Cardiac fibroblast (primary cell): Measurements from ENCODE around the gene RUFY3.

Source experiments
- DNase-seq, 2 donors: peaks; one replicate each; pipeline versions ENCODE4 v3.0.0 to v3.0.0-alpha.2; 2010; ENCODE audit warnings: low read depth in 2 of 2
- H3K4me3 ChIP-seq, 2 donors: replicated peaks in 1 of 2; 1 replicate in 1 of 2; 2 replicates in 1 of 2; pipeline ENCODE4 v1.5.1; 2011; ENCODE audit warnings: low read depth in 2 of 2, low read length in 2 of 2, mild to moderate bottlenecking in 2 of 2, moderate library complexity in 1 of 2
- TF ChIP-seq, protein P1 (sequence below): IDR thresholded peaks from one replicate; pipeline ENCODE4 v1.5.1; 2011; ENCODE audit warnings: low read depth, mild to moderate bottlenecking, low read length, inconsistent platforms

The RUFY3 gene

DNA sequence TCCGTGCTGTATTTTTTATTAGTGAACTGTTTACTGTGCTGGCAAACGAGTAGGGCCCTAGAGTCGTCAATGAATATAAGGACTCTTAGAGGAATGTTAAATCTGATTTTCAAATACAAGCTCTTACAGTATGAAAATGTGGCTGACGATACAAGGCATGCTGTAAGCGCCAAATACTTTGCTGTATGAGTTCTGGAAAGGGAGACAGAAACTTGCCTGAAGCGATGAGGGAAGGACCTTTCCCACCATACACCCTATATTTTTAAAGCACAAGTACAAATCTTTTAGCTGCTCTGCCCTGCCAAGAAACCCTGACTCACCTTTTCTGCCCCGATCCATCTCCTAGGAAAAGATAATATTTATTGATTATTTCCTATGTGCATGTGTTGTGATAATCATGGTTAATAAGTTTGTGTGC is 15.7 kb upstream of the RUFY3 start:
- TF ChIP-seq, protein P1, sequence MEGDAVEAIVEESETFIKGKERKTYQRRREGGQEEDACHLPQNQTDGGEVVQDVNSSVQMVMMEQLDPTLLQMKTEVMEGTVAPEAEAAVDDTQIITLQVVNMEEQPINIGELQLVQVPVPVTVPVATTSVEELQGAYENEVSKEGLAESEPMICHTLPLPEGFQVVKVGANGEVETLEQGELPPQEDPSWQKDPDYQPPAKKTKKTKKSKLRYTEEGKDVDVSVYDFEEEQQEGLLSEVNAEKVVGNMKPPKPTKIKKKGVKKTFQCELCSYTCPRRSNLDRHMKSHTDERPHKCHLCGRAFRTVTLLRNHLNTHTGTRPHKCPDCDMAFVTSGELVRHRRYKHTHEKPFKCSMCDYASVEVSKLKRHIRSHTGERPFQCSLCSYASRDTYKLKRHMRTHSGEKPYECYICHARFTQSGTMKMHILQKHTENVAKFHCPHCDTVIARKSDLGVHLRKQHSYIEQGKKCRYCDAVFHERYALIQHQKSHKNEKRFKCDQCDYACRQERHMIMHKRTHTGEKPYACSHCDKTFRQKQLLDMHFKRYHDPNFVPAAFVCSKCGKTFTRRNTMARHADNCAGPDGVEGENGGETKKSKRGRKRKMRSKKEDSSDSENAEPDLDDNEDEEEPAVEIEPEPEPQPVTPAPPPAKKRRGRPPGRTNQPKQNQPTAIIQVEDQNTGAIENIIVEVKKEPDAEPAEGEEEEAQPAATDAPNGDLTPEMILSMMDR = no peak
- H3K4me3 ChIP-seq = peak overlapping the region; percentile 65 to 69
- DNase-seq = peak in 1 of 2 donors; percentile 38

DNA sequence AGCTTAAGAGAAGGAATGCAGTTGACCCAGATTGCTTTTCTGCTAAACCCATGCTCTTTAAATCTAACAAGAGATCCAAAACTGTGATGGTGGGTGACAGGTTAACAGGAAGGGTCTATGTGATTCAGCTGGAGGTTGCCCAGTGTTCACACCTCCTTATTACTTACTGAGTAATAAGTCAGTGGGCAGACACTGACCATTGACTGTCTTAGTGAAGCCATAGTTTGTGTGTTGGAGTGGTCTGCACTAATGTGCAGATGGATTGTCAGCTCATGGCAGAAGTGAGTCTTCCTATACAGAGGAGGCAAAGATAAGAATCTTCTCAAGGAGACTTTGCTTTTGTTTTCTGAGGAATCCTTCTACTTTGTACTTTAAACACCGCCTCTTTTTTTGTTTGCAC is 15.2 kb upstream of the RUFY3 start:
- TF ChIP-seq, protein P1 = no peak
- no peak for DNase-seq
- peak overlapping the region in 1 of 2 donors; percentile 69 for H3K4me3 ChIP-seq

DNA sequence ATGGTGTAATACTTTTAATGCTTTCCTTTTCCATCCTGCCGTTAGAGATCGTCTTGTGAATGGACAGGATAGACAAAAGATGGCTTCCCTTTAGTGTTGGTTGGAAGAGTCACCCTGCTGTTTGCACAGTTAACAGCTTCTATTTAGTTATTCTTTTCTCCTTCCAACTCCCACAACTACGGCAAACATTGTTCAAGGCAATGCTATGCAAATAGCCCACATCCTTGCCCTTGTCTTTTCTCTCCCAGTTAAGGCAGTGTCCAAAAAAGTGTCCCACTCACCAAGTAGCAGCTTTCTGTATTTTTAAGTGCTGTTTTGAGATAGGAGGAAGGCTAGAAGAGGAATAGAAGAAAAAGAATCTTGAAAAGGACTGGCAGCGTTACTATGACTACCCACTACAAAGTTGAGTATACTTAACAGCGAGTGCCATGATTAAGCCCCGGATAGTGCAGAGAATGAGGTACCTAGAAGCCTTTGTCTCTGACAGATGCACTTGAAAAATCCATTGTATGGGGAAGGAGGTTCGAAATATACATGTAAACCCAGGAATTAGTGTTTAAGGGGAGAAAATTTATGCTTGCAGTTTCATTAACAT is 12.1 kb upstream of the RUFY3 start:
- no peak for DNase-seq
- TF ChIP-seq, protein P1 = no peak
- no peak overlapping the region for H3K4me3 ChIP-seq

DNA sequence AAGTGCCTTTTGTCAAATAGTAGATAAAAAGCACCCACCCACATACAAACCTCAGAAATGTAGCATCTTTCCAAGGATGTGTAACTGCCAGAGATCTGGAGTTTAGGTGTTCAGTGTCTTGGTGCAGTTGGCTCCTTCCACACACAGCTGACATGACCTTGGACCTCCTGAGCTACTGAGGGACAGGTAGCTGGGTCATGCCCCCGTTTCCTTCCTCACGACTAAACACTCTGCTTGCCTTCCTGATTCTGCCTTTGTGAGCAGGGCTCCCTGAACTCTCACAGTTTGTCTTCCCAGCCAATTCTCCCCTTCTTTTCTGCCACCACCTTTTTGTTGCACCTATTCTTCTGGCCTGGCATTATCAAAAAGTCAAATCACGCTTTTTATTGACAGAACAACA is 10.2 kb upstream of the RUFY3 start:
- H3K4me3 ChIP-seq = no peak overlapping the region
- no peak for DNase-seq
- TF ChIP-seq, protein P1 = no peak

DNA sequence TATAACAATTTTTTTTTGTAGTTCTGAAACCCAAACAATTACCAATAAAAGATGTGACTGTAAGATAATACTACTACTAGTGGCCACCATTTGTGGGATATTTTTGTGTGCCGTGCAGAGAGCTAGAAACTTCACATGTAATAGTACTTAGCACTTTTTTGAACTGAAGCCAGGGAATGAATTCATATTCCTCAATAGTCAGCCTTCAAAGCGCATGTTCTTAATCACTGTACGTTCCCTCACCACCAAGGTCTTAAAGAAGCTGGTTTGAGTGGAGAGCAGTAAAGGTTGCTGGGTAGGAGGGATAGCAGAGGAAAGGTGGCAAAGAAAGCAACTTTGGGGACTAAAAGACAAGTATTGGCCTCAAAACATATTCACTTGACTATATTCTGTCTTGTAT is 9.6 kb upstream of the RUFY3 start:
- TF ChIP-seq, protein P1 = no peak
- no peak overlapping the region for H3K4me3 ChIP-seq
- peak; percentile 10 to 38 for DNase-seq

DNA sequence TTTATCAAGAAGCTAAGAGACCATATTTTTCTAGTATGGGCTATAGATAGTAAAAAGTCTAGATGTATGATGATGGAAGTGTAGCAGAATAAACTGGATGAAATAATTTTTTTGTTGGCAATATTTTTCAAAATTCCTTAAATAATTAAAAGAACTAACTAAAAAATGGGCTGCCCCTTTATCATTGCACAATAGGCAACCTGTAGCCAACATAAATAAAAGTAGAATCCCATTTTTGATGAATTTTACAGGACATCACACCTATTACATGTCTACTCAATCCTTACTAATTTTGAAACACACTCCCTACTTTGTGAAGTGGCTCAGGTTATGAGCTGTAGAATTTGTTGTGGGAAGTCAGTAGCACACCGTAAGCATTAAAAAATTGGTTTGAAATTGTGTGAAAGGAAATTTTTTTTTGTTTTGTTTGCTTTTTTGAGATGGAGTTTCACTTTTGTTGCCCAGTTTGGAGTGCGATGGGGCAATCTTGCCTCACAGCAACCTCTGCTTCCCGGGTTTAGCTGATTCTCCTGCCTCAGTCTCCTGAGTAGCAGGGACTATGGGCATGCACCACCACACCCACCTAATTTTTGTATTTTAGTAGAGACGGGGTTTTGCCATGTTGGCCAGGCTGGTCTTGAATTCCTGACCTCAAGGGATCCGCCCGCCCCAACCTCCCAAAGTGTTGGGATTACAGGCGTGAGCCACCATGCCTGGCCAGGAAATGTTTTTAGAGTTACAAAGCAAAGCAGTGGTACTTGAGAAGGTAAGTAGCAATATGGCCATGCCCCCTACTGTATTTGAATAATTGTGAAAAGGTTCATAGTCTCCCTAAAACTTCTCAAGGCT is 8.9 kb upstream of the RUFY3 start:
- H3K4me3 ChIP-seq = no peak overlapping the region
- no peak for DNase-seq
- TF ChIP-seq, protein P1 = no peak
